Measurements from ENCODE around the gene ANK2. TPM values are rescaled to one million over a fixed set of nuclear protein-coding genes. Genes with fewer than 3 reads are reported as not detected.

ANK2 gene
- total RNA-seq, 2 experiments from 2014 or later = 0.38 to 4.0 TPM

GRCh38 chr4:113173126-113173792 lies 123.8 kb downstream of the ANK2 start:
- Histone ChIP-seq H3K9me2 (ENCODE audit: insufficient read depth, low read length) (no peaks in the 10 kb centered on the region), H3K36me3 (ENCODE audit: insufficient read depth, low read length) (no peaks in the 10 kb centered on the region), H3K27ac (ENCODE audit: low read depth, low read length, poor library complexity, severe bottlenecking) (no peak overlapping the region), H3K9me3 (ENCODE audit: low read length) (no peaks in the 10 kb centered on the region), H2AFZ (ENCODE audit: low read length) (no peak overlapping the region), H3K4me2 (ENCODE audit: low read length) (no peak overlapping the region), H3K4me1 (ENCODE audit: insufficient read depth, low read length, poor library complexity, severe bottlenecking) (no peaks in the 10 kb centered on the region), H3K79me2 (ENCODE audit: insufficient read depth, low read depth, low read length) (no peaks in the 10 kb centered on the region), H3K4me3 (ENCODE audit: low read depth, low read length, poor library complexity, severe bottlenecking) (no peak overlapping the region), H4K20me1 (ENCODE audit: insufficient read depth, low read length) (no peaks in the 10 kb centered on the region)
- TF ChIP-seq EZH2phosphoT487 (IDR thresholded peaks at IDR 0.05; ENCODE audit: borderline replicate concordance, low read depth, low read length) (no peak), CTCF (conservative IDR thresholded peaks at IDR 0.05; ENCODE audit: low read length) (no peak)
- intact Hi-C loops (cut with micrococcal nuclease; ENCODE audit: unreplicated experiment) = no loop called here
- CTCF ChIA-PET (ENCODE audit: unreplicated experiment) = no interaction called here
- BruUV-seq (replicated peaks) = no TSS peak
- DNase-seq (ENCODE audit: low spot score) = no peak
- POLR2A ChIA-PET = interaction anchor here (1.3 kb wide), 1 partner anchor 19 kb away, joined by 3 read pairs; no protein-coding TSS in a partner anchor

- H3K4me2 ChIP-seq (ENCODE audit: low read length) = no peak overlapping the region
- H3K9me2 ChIP-seq (ENCODE audit: insufficient read depth, low read length) = no peaks in the 10 kb centered on the region
- no peak for TF ChIP-seq EZH2phosphoT487 (IDR thresholded peaks at IDR 0.05; ENCODE audit: borderline replicate concordance, low read depth, low read length)
- no peak for TF ChIP-seq CTCF (conservative IDR thresholded peaks at IDR 0.05; ENCODE audit: low read length)
- H2AFZ ChIP-seq (ENCODE audit: low read length) = no peak overlapping the region
- intact Hi-C loops (cut with micrococcal nuclease; ENCODE audit: unreplicated experiment) = no loop called here
- no peaks in the 10 kb centered on the region for H3K9me3 ChIP-seq (ENCODE audit: low read length)
- no peaks in the 10 kb centered on the region for H3K79me2 ChIP-seq (ENCODE audit: insufficient read depth, low read depth, low read length)
- no peak overlapping the region for H3K4me3 ChIP-seq (ENCODE audit: low read depth, low read length, poor library complexity, severe bottlenecking)
- no peak for DNase-seq (ENCODE audit: low spot score)
- no peaks in the 10 kb centered on the region for H4K20me1 ChIP-seq (ENCODE audit: insufficient read depth, low read length)
- ChIA-PET POLR2A (interaction anchor here (1.3 kb wide), 1 partner anchor 20 kb away, joined by 3 read pairs; no protein-coding TSS in a partner anchor), CTCF (ENCODE audit: unreplicated experiment) (no interaction called here)
- no TSS peak for BruUV-seq (replicated peaks)
- no peaks in the 10 kb centered on the region for H3K4me1 ChIP-seq (ENCODE audit: insufficient read depth, low read length, poor library complexity, severe bottlenecking)
- H3K27ac ChIP-seq (ENCODE audit: low read depth, low read length, poor library complexity, severe bottlenecking) = no peak overlapping the region
- H3K36me3 ChIP-seq (ENCODE audit: insufficient read depth, low read length) = no peaks in the 10 kb centered on the region
Observed at GRCh38 chr4:113173793-113174264, 124.4 kb downstream of the ANK2 start.

- no peaks in the 10 kb centered on the region for H3K4me1 ChIP-seq (ENCODE audit: insufficient read depth, low read length, poor library complexity, severe bottlenecking)
- no peak for TF ChIP-seq EZH2phosphoT487 (IDR thresholded peaks at IDR 0.05; ENCODE audit: borderline replicate concordance, low read depth, low read length)
- no peak for TF ChIP-seq CTCF (conservative IDR thresholded peaks at IDR 0.05; ENCODE audit: low read length)
- intact Hi-C loops (cut with micrococcal nuclease; ENCODE audit: unreplicated experiment) = no loop called here
- no peak for DNase-seq (ENCODE audit: low spot score)
- H3K79me2 ChIP-seq (ENCODE audit: insufficient read depth, low read depth, low read length) = no peaks in the 10 kb centered on the region
- no peaks in the 10 kb centered on the region for H3K36me3 ChIP-seq (ENCODE audit: insufficient read depth, low read length)
- no peak overlapping the region for H3K27ac ChIP-seq (ENCODE audit: low read depth, low read length, poor library complexity, severe bottlenecking)
- BruUV-seq (replicated peaks) = no TSS peak
- ChIA-PET POLR2A (interaction anchor here (0.7 kb wide), 1 partner anchor 15 kb away, joined by 4 read pairs; no protein-coding TSS in a partner anchor), CTCF (ENCODE audit: unreplicated experiment) (no interaction called here)
- no peak overlapping the region for H3K4me3 ChIP-seq (ENCODE audit: low read depth, low read length, poor library complexity, severe bottlenecking)
- H2AFZ ChIP-seq (ENCODE audit: low read length) = no peak overlapping the region
- H4K20me1 ChIP-seq (ENCODE audit: insufficient read depth, low read length) = no peaks in the 10 kb centered on the region
- H3K4me2 ChIP-seq (ENCODE audit: low read length) = no peak overlapping the region
- no peaks in the 10 kb centered on the region for H3K9me3 ChIP-seq (ENCODE audit: low read length)
- no peaks in the 10 kb centered on the region for H3K9me2 ChIP-seq (ENCODE audit: insufficient read depth, low read length)
Observed at GRCh38 chr4:113179091-113179490, 129.6 kb downstream of the ANK2 start.
